ENCODE measurements around the gene CDK14.

CDK14 gene

DNA sequence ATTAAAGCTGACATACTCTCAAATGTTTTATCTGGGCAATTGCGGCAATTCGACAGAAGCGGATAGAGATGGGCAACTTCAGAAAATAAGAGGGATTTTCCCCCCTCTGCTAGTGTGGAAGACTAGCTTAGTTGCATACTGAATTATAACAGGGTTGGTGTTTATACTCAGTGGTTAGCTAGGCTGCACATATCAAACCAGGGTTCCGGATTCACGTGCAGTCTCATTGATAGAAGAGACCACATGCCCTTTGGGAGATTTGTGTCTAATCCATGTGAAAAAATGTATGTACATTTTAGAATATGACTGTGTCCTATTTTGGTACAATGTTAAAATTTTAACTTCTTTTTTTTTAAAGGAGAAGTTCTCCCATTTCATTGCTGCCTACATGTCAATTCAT is 531.2 kb downstream of the CDK14 start:
- DNase-seq (ENCODE audit: extremely low read depth, low read depth) = no peak
- no peak overlapping the region for H3K4me3 ChIP-seq (replicated peaks; ENCODE audit: low read depth, low read length)
- TF ChIP-seq, protein P1, sequence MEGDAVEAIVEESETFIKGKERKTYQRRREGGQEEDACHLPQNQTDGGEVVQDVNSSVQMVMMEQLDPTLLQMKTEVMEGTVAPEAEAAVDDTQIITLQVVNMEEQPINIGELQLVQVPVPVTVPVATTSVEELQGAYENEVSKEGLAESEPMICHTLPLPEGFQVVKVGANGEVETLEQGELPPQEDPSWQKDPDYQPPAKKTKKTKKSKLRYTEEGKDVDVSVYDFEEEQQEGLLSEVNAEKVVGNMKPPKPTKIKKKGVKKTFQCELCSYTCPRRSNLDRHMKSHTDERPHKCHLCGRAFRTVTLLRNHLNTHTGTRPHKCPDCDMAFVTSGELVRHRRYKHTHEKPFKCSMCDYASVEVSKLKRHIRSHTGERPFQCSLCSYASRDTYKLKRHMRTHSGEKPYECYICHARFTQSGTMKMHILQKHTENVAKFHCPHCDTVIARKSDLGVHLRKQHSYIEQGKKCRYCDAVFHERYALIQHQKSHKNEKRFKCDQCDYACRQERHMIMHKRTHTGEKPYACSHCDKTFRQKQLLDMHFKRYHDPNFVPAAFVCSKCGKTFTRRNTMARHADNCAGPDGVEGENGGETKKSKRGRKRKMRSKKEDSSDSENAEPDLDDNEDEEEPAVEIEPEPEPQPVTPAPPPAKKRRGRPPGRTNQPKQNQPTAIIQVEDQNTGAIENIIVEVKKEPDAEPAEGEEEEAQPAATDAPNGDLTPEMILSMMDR (IDR thresholded peaks at IDR 0.05; ENCODE audit: low read depth, low read length, missing control alignments) = no peak

DNA sequence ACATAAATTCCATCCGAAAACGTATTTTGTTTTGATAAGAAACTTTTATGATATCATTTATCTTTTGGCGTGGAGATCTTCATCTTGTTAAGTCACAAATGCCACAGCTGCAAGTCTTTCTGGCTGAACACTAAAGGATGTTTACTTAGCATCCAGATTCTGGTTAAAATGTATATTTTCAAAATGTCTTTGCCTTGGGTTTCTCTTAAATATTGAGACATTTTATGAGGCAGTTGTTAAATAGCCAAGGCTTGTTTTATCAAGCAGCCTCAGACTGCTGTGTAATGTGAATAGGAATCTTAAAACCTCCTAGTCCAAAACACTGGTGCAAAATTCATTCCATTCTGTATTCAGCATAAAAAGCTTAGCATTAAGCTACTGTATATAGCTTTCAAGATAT is 531.8 kb downstream of the CDK14 start:
- TF ChIP-seq, protein P1 (IDR thresholded peaks at IDR 0.05; ENCODE audit: low read depth, low read length, missing control alignments) = no peak
- no peak for DNase-seq (ENCODE audit: extremely low read depth, low read depth)
- no peak overlapping the region for H3K4me3 ChIP-seq (replicated peaks; ENCODE audit: low read depth, low read length)

DNA sequence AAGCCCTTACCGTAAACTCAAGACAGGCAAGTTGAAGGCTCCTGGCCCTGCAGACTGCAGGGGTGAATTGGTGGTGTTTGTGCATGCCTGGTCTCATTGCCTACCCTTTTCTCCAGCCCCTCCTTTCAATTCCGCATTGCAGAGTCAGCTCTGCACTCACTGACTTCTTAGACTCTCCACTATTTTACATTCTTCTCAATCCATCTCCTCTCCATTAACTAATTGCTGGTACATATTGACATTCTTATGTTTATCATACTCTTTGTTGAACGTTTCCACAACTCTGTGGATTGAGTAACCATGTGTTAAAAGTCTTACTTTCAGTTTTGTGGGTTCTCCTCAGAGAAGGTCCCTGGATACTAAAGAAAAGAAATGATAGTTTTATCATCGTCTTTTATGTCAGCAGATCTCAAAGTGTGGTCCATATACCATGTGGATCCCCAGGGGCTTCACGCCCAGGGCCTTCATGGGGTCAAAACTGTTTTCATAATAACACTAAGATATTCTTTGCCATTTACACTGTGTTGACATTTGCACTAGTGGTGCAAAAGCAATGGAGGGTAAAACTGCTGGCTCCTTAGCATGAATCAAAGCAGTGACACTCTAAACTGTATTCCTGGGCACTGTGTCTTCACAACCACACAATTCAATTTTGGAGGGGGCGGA is 532.7 kb downstream of the CDK14 start:
- no peak overlapping the region for H3K4me3 ChIP-seq (replicated peaks; ENCODE audit: low read depth, low read length)

DNA sequence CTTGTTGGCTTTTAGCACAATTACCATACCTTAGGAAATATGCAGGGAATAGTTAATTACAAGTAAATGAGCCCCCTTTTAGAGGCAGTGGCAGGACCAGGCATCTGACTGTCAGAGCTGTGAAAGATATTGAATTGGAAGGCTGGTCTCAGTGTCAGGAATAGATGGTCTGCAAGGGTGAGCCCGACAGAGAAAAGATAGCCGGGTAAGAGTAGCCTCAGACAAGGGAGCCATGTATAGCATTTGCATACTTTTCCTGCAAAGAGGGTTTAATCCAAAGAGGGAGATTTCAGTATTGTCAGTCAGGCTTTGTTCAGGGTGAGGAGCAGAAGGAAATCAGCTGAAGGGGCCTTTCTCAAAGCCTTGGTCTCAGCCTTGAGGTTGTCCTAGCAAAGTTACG is 539.2 kb downstream of the CDK14 start:
- TF ChIP-seq, protein P1 (IDR thresholded peaks at IDR 0.05; ENCODE audit: low read depth, low read length, missing control alignments) = no peak
- H3K4me3 ChIP-seq (replicated peaks; ENCODE audit: low read depth, low read length) = no peak overlapping the region
- no peak for DNase-seq (ENCODE audit: extremely low read depth, low read depth)

More for the DNA sequence above, 532.7 kb downstream of the CDK14 start:
- DNase-seq (ENCODE audit: extremely low read depth, low read depth) = no peak
- TF ChIP-seq, protein P1 (IDR thresholded peaks at IDR 0.05; ENCODE audit: low read depth, low read length, missing control alignments) = no peak

DNA sequence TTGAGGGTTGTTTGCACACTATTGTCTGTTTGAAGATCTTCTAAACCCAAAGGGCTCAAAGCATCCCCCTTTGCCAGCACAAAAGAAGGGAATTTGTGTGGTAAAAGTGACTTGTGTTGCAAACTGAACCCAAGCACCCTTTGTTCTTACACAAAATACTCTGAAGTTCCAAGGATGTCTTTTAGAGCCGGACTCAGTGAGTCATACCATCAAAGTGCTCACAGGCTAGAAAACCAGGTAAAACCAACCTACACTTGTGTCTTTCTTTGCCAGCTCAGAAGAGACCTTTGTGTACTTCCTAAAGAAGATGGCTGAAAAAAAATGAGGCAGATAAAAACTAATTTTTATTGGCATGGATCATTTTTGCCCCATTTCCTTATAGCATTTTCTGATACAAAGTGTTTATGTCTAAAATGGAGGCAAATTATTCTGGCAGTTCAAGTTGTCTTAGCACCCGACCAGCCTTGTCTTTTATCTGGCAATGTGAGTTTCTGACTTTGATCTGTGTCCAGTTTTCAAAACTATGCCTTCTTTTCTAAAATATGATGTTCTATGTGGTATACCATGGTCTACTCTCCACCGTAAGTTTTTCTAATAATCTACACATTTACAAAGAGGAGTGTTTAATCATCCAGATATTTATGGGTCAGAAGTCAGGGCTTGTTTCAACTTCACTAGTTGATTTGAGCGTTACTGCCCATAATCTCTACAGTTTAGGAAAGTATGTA is 539.7 kb downstream of the CDK14 start:
- no peak for DNase-seq (ENCODE audit: extremely low read depth, low read depth)

DNA sequence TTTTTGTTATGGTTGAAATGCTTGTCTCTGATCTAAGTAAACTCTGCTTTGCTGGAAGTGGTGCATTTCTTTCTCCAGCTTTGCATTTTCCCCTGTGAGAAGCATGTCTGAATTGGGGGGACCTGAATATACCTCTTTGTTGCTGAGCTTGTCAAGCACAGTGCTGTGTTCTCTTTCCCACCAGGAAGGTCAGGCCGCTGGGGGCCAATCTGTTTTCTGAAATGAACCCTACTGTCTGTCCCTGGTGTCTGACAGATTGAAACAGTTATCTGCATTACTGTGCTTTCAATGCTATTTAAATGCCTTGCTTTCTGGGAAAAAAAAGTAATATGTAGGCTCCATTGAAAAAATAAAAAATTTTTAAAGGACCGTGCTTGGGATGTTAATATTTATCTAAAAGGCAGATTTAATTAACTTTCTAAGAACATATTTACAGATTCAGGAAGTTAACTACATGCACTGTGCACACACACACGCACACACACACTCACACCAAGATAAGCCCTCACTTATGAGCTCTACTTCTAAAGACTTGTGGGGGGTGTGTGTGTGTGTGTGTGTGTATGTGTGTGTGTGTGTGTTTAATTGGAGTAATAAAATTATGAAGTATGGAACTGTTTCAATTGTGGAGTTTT is 541.1 kb downstream of the CDK14 start:
- H3K4me3 ChIP-seq (replicated peaks; ENCODE audit: low read depth, low read length) = no peak overlapping the region
- TF ChIP-seq, protein P1 (IDR thresholded peaks at IDR 0.05; ENCODE audit: low read depth, low read length, missing control alignments) = no peak
- DNase-seq (ENCODE audit: extremely low read depth, low read depth) = no peak

More for the DNA sequence above, 539.7 kb downstream of the CDK14 start:
- H3K4me3 ChIP-seq (replicated peaks; ENCODE audit: low read depth, low read length) = no peak overlapping the region
- TF ChIP-seq, protein P1 (IDR thresholded peaks at IDR 0.05; ENCODE audit: low read depth, low read length, missing control alignments) = no peak
